CD14-positive monocyte (primary cell): ENCODE results near the gene HAPLN2. TPM values are rescaled to one million over a fixed set of nuclear protein-coding genes. Genes with fewer than 3 reads are reported as not detected.

Experiments
- DNase-seq, 3 donors: peaks; one replicate each; pipeline ENCODE4 v3.0.0-alpha.2; 2011 to 2022
- H2AFZ ChIP-seq: 2 replicates; pipeline ENCODE4 v1.6.0; 2012; ENCODE audit warnings: mild to moderate bottlenecking, low read depth, low read length, inconsistent platforms; ENCODE audit not compliant: insufficient read depth, poor library complexity, severe bottlenecking
- H3K27ac ChIP-seq, 2 donors: 1 replicate in 1 of 2; 2 replicates in 1 of 2; pipeline ENCODE4 v1.5.1; 2012 to 2013; ENCODE audit warnings: low read length in 2 of 2, control low read depth in 1 of 2, inconsistent platforms in 1 of 2, low read depth in 1 of 2, mild to moderate bottlenecking in 1 of 2
- H3K27me3 ChIP-seq, 2 donors: one replicate each; pipeline versions ENCODE4 v1.6.0 to v1.6.1; 2011 to 2013; ENCODE audit warnings: low read length in 2 of 2; ENCODE audit not compliant: control insufficient read depth in 2 of 2, insufficient read depth in 2 of 2
- H3K36me3 ChIP-seq, 2 donors: replicated peaks in 1 of 2; 1 replicate in 1 of 2; 2 replicates in 1 of 2; pipeline versions ENCODE4 v1.5.1 to v1.6.1; 2012 to 2013; ENCODE audit warnings: low read length in 2 of 2, control low read depth in 1 of 2, inconsistent platforms in 1 of 2, mild to moderate bottlenecking in 1 of 2; ENCODE audit not compliant: insufficient read depth in 2 of 2, control insufficient read depth in 1 of 2
- H3K4me1 ChIP-seq, 2 donors: 1 replicate in 1 of 2; 2 replicates in 1 of 2; pipeline versions ENCODE4 v1.5.1 to v1.6.1; 2012 to 2013; ENCODE audit warnings: low read length in 2 of 2, control low read depth in 1 of 2, inconsistent platforms in 1 of 2, mild to moderate bottlenecking in 1 of 2, moderate library complexity in 1 of 2; ENCODE audit not compliant: insufficient read depth in 2 of 2, control insufficient read depth in 1 of 2
- H3K4me2 ChIP-seq: replicated peaks from 2 replicates; pipeline ENCODE3; 2012; ENCODE audit warnings: low read length, moderate library complexity, mild to moderate bottlenecking; ENCODE audit not compliant: poor library complexity, severe bottlenecking; ENCODE audit errors: extremely low read depth
- H3K4me3 ChIP-seq, 3 experiments: fragments of 200-600 bp in 1 of 3; sonication (generic) in 1 of 3; replicated peaks in 1 of 3; 1 replicate in 2 of 3; 2 replicates in 1 of 3; pipeline ENCODE4 v1.5.1; 2011 to 2013; ENCODE audit warnings: low read length in 3 of 3, mild to moderate bottlenecking in 3 of 3, control low read depth in 2 of 3, low read depth in 2 of 3, inconsistent platforms in 1 of 3, moderate library complexity in 1 of 3
- H3K79me2 ChIP-seq: 2 replicates; pipeline ENCODE4 v1.6.0; 2012; ENCODE audit warnings: mild to moderate bottlenecking, control low read depth, inconsistent platforms, low read length, moderate library complexity; ENCODE audit not compliant: insufficient read depth
- H3K9ac ChIP-seq: 2 replicates; pipeline ENCODE4 v1.6.0; 2017; ENCODE audit warnings: low read length, mild to moderate bottlenecking; ENCODE audit not compliant: insufficient read depth, poor library complexity, severe bottlenecking
- H3K9me3 ChIP-seq, 2 donors: replicated peaks in 1 of 2; 1 replicate in 1 of 2; 2 replicates in 1 of 2; pipeline versions ENCODE4 v1.5.1 to v1.6.1; 2012 to 2013; ENCODE audit warnings: low read length in 2 of 2, control low read depth in 1 of 2; ENCODE audit not compliant: control insufficient read depth in 1 of 2, insufficient read depth in 1 of 2
- H4K20me1 ChIP-seq: 2 replicates; pipeline ENCODE4 v1.6.0; 2012; ENCODE audit warnings: mild to moderate bottlenecking, low read length, control low read depth, moderate library complexity; ENCODE audit not compliant: insufficient read depth
- H3K27ac Mint-ChIP-seq, 7 donors: one replicate each; pipeline ENCODE4 v1.8.0; 2020; ENCODE audit warnings: mild to moderate bottlenecking in 7 of 7, mixed read lengths in 7 of 7, moderate library complexity in 6 of 7, inconsistent platforms in 2 of 7
- H3K27me3 Mint-ChIP-seq, 3 donors: one replicate each; pipeline ENCODE4 v1.8.0; 2021 to 2022; ENCODE audit warnings: low read depth in 3 of 3, mild to moderate bottlenecking in 3 of 3, mixed read lengths in 3 of 3, moderate library complexity in 3 of 3, inconsistent platforms in 1 of 3
- H3K36me3 Mint-ChIP-seq, 2 donors: one replicate each; pipeline ENCODE4 v1.8.0; 2020; ENCODE audit warnings: mixed read lengths in 2 of 2, inconsistent platforms in 1 of 2, mild to moderate bottlenecking in 1 of 2
- H3K4me1 Mint-ChIP-seq: one replicate; pipeline ENCODE4 v1.8.0; 2020; ENCODE audit warnings: mild to moderate bottlenecking, mixed read lengths
- H3K4me3 Mint-ChIP-seq, 2 donors: one replicate each; pipeline ENCODE4 v1.8.0; 2020; ENCODE audit warnings: mild to moderate bottlenecking in 2 of 2, mixed read lengths in 2 of 2, moderate library complexity in 1 of 2
- H3K9me3 Mint-ChIP-seq, 7 donors: one replicate each; pipeline ENCODE4 v1.8.0; 2020 to 2022; ENCODE audit warnings: mixed read lengths in 7 of 7, mild to moderate bottlenecking in 6 of 7, moderate library complexity in 6 of 7, inconsistent platforms in 2 of 7
- CTCF ChIP-seq: fragments of 200-600 bp; IDR thresholded peaks from one replicate; pipeline ENCODE4 v1.8.0; 2022; ENCODE audit warnings: antibody characterized with exemption, mild to moderate bottlenecking
- WGBS: methylation state at CpG from one replicate; pipeline ENCODE4 v1.1.5; 2013; ENCODE audit warnings: missing lambda C conversion rate; ENCODE audit not compliant: insufficient coverage; 5-methylcytosine and 5-hydroxymethylcytosine counted together
- intact Hi-C, 2 donors: fragments of 100-400 bp; cut with micrococcal nuclease; formaldehyde crosslinking; loops; one replicate each; pipeline versions ENCODE4 v1.15.0 to v1.15.1; 2023
- polyA plus RNA-seq, 3 donors: library from polyadenylated mRNA; depleted of rRNA in 1 of 3; unstranded in 2 of 3; stranded (reverse) in 1 of 3; fragments of 300-500 nt in 2 of 3; fragments of >200 nt in 1 of 3; fragmentation: Illumina TruSeq in 2 of 3; gene quantifications; 1 replicate in 2 of 3; 2 replicates in 1 of 3; pipeline ENCODE4 v1.2.3, GENCODE V29; 2012 to 2021

HAPLN2 gene
- polyA plus RNA-seq, 3 donors = not detected

- no peaks in the 10 kb centered on the region for H3K9me3 ChIP-seq
- Mint-ChIP-seq H3K36me3 (peaks cover 47 to 51% of the 10 kb centered on the region in 2 donors), H3K9me3 (no peaks in the 10 kb centered on the region), H3K27ac (peak overlapping the region in 2 of 7 donors; percentile 11 to 37), H3K27me3 (peaks cover 0 to 2% (median 2%) of the 10 kb centered on the region in 3 donors), H3K4me3 (no peak overlapping the region), H3K4me1 (peaks cover 26% of the 10 kb centered on the region)
- intact Hi-C loops = loop anchor here in 1 of 2 donors (5.0 kb wide), 1 partner anchor 121 kb away; no protein-coding TSS in a partner anchor
- H3K79me2 ChIP-seq = peaks cover 22% of the 10 kb centered on the region
- peaks cover 34 to 58% of the 10 kb centered on the region in 2 donors for H3K36me3 ChIP-seq
- no peak for TF ChIP-seq CTCF
- H3K4me2 ChIP-seq = no peak overlapping the region
- DNase-seq = no peak
- no peak overlapping the region for H3K9ac ChIP-seq
- H4K20me1 ChIP-seq = no peaks in the 10 kb centered on the region
- no peaks in the 10 kb centered on the region for H3K27me3 ChIP-seq
- H3K4me1 ChIP-seq = peaks cover 23 to 26% of the 10 kb centered on the region in 2 donors
- H3K27ac ChIP-seq = no peak overlapping the region
- no peak overlapping the region for H3K4me3 ChIP-seq
- no peak overlapping the region for H2AFZ ChIP-seq
- 92% methylated on average over 5 of the region's 5 CpGs for WGBS
Measured at GRCh38 chr1:156598125-156598524, 21.1 kb upstream of the HAPLN2 start.

- no peak for DNase-seq
- H3K4me3 ChIP-seq = no peak overlapping the region
- no peak overlapping the region for H2AFZ ChIP-seq
- Mint-ChIP-seq H3K4me3 (no peak overlapping the region), H3K27me3 (peaks cover 0 to 2% (median 2%) of the 10 kb centered on the region in 3 donors), H3K4me1 (peaks cover 26% of the 10 kb centered on the region), H3K9me3 (no peaks in the 10 kb centered on the region), H3K27ac (peak overlapping the region in 2 of 7 donors; percentile 5 to 37), H3K36me3 (peaks cover 46 to 47% of the 10 kb centered on the region in 2 donors)
- H3K4me2 ChIP-seq = no peak overlapping the region
- H3K27ac ChIP-seq = no peak overlapping the region
- intact Hi-C loops = loop anchor here in 1 of 2 donors (5.0 kb wide), 1 partner anchor 122 kb away; no protein-coding TSS in a partner anchor
- 100% methylated on average over 1 of the region's 4 CpGs for WGBS
- peaks cover 23 to 26% of the 10 kb centered on the region in 2 donors for H3K4me1 ChIP-seq
- H3K9me3 ChIP-seq = no peaks in the 10 kb centered on the region
- no peak for TF ChIP-seq CTCF
- H3K9ac ChIP-seq = no peak overlapping the region
- peaks cover 34 to 51% of the 10 kb centered on the region in 2 donors for H3K36me3 ChIP-seq
- H3K27me3 ChIP-seq = no peaks in the 10 kb centered on the region
- H3K79me2 ChIP-seq = peaks cover 22% of the 10 kb centered on the region
- no peaks in the 10 kb centered on the region for H4K20me1 ChIP-seq
Measured at GRCh38 chr1:156598731-156599432, 20.3 kb upstream of the HAPLN2 start.
